Measurements from ENCODE around the gene KLHDC8B. TPM values are rescaled to one million over a fixed set of nuclear protein-coding genes. Genes with fewer than 3 reads are reported as not detected.

Gene KLHDC8B
- 23.3 and 33.9 TPM in 2 replicates for total RNA-seq

DNA sequence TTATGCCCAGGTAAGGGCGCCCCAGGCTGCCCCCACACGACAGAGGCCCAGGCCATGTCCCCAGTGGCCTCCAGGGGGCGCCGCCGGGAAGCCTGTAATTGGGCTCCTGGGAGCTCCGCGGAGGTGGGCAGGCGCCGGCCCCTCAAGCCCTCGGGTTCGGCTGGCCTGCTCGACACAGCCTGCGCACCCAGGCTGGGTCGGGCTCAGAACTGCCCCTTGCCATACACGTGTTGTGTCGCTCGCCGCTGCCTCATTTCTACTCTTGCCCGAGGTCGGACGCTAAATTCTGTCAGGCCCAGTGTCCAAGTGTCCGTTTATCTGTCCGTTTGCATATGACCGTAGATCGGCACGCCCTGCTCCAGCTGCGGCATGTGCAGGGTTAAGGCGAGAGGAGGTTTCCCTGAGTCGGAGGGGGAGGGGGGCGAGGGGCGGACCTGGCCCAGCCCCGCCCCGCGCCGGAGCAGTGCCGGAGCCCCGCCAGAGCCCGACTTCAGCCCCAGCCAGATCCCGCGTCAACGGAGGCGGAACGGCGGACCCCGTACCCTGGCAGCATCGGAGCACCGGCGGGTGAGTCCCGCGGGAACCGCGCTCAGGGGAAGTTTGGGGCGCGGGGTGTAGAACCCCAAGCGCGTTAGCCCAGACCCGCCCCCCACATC, at the start of gene KLHDC8B:
TSS of gene KLHDC8B (plus strand) at position 480 of the 656 bp plus-strand sequence. CDS start 1,172 bp downstream, outside the sequence.

DNA sequence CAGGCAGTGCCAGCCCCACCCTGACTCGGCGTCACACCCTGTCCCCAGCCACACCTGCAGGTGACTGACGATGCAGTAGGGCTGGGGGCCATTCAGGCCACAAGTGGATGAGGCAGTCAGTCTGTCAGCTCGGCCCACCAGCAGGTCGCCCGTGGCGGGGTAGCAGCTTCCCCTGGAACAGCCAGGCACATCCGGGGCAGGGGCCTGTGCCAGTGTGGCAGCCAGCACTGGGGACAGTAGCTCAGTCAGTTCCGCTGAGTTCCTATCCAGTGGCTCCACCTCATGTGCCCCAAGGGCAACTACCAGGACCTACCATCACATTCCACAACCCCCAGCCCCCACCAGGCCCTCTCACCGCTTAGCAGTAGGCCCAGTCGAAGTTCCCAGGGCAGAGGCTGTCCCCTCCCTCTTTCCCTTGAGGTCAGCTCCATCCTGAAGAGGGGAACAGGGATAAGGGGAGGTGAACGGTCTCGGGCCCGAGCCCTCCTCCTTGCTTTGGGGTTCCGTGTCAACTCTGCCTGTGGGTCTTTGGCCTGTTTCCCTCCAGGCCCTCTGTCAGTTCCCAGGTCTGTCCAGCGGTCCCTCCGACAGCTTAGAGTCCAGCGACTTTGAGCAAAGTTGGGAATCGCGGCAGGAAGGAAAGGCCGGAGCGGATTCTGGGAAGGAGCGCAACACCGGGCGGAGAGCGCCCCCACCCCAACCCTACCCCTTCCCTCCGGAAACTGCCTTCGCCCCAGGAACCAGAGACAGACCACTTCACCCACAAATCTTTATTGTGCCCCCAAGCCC, 38.8 kb upstream of the KLHDC8B start, which contains the start of gene LAMB2:
TSS of gene LAMB2 (minus strand) at position 614 of the 789 bp plus-strand sequence. CDS start at position 431, 183 bp downstream.

DNA sequence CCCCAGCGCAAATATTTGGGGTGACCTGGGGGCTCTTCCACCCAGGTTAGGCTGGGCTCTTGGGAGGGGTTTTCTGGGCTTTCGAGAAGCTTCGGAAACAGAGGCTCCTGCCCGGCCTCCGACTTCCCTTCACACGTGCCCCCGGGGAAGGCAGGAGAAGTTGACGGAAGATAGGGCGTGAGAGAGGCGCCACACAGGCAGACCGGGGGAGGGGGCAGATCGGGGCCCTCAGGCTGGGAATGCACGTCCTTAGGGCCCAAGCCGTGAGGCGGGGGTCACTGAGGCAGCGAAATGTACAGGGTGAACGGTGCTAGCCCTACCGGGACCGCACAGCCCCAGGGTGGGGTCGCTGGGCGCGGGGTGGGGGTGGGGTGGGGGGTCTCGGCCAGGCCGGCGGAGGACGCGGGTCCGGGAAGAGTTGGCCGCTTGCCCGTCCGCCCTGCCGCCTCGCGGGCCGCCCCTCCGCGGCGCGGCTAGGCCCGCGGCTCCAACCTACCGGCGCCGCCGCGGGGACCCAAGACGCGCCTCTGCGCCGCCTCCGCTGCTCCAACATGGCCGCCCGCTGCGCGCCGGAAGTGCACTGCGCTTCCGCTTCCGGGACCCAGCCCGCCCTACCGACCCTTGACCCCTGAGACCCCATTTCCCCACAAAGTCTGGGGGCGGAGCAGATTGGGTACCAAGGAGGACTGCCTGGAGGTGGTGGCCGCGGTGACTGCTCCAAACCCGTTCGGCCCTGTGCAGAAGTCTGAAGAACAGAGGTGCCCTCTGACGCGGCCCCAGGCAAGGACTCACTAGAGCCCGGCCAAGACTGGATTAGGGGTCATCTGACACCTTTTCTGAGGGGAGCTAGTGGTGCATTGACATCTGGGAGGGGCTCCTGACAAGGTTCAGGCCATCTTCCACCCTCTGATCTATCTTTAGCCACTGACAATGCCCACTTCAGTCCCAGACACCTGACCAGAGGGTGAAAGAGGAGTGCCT, 5.3 kb upstream of the KLHDC8B start, which contains the start of gene CCDC71:
TSS of gene CCDC71 (minus strand) at position 561 of the 981 bp plus-strand sequence. CDS start 2,123 bp downstream, outside the sequence.

Other genes with a start within 250 kb of the KLHDC8B start
- 33.4 and 40.7 TPM in 2 replicates for gene P4HTM, start 181.4 kb upstream of the KLHDC8B start, total RNA-seq
- gene WDR6, start 164.2 kb upstream of the KLHDC8B start, total RNA-seq = 41.8 and 81.0 TPM in 2 replicates
- gene DALRD3, start 153.0 kb upstream of the KLHDC8B start, total RNA-seq = 43.4 and 52.5 TPM in 2 replicates
- 80.5 and 88.0 TPM in 2 replicates for gene NDUFAF3, start 149.5 kb upstream of the KLHDC8B start, total RNA-seq
- 400 and 458 TPM in 2 replicates for gene IMPDH2, start 142.2 kb upstream of the KLHDC8B start, total RNA-seq
- 56.7 and 61.9 TPM in 2 replicates for gene QRICH1, start 77.5 kb upstream of the KLHDC8B start, total RNA-seq
- 284 and 305 TPM in 2 replicates for gene QARS1, start 66.8 kb upstream of the KLHDC8B start, total RNA-seq
- 40.0 and 45.9 TPM in 2 replicates for gene USP19, start 50.8 kb upstream of the KLHDC8B start, total RNA-seq
- gene LAMB2, start 38.5 kb upstream of the KLHDC8B start, total RNA-seq = 458 and 626 TPM in 2 replicates
- 15.7 and 16.2 TPM in 2 replicates for gene CCDC71, start 5.3 kb upstream of the KLHDC8B start, total RNA-seq
- gene C3orf62, start 105.6 kb downstream of the KLHDC8B start, total RNA-seq = 0.85 and 1.7 TPM in 2 replicates
- gene USP4, start 168.5 kb downstream of the KLHDC8B start, total RNA-seq = 17.8 and 21.7 TPM in 2 replicates
- 436 and 442 TPM in 2 replicates for gene GPX1, start 186.8 kb downstream of the KLHDC8B start, total RNA-seq
- 401 and 422 TPM in 2 replicates for gene RHOA, start 240.4 kb downstream of the KLHDC8B start, total RNA-seq
- 16.6 and 18.8 TPM in 2 replicates for gene TCTA, start 240.8 kb downstream of the KLHDC8B start, total RNA-seq